ENCODE results near the gene PRKCE. TPM values are rescaled to one million over a fixed set of nuclear protein-coding genes. Genes with fewer than 3 reads are reported as not detected.

PRKCE gene
- total and polyA plus RNA-seq, 7 donors, result 3.0 to 22.8 (median 16.1) TPM

- DNase-seq (no peak), ATAC-seq (no peak)
- TF ChIP-seq CTCF (IDR thresholded peaks at IDR 0.05), result no peak
- peaks cover 14% of the 10 kb centered on the region for H3K4me1 ChIP-seq
- no peaks in the 10 kb centered on the region for H3K36me3 ChIP-seq (ENCODE audit: insufficient read depth in 1 of 2, low read depth in 1 of 2)
- intact Hi-C loops (cut with DNase I), result no loop called here
- 78 to 83% (median 79%) methylated on average over 2 of the region's 2 CpGs for WGBS, 3 donors
- H3K9me3 ChIP-seq, result no peaks in the 10 kb centered on the region
- no peak overlapping the region for H3K27ac ChIP-seq
- no peak overlapping the region for H3K4me3 ChIP-seq
- H3K27me3 ChIP-seq (ENCODE audit: insufficient read depth in 3 of 3, low read length in 2 of 3), result no peaks in the 10 kb centered on the region
Measured at GRCh38 chr2:45612731-45613130, 38.7 kb upstream of the PRKCE start.

- H3K4me1 ChIP-seq, result peaks cover 14% of the 10 kb centered on the region
- no peak overlapping the region for H3K4me3 ChIP-seq
- intact Hi-C loops (cut with DNase I), result no loop called here
- H3K9me3 ChIP-seq, result no peaks in the 10 kb centered on the region
- H3K36me3 ChIP-seq (ENCODE audit: insufficient read depth in 1 of 2, low read depth in 1 of 2), result no peaks in the 10 kb centered on the region
- 34 to 80% (median 57%) methylated on average over 1 of the region's 1 CpG for WGBS, 3 donors
- DNase-seq (no peak), ATAC-seq (no peak)
- no peak overlapping the region for H3K27ac ChIP-seq
- TF ChIP-seq CTCF (IDR thresholded peaks at IDR 0.05), result no peak
- H3K27me3 ChIP-seq (ENCODE audit: insufficient read depth in 3 of 3, low read length in 2 of 3), result no peaks in the 10 kb centered on the region
Measured at GRCh38 chr2:45614330-45614729, 37.1 kb upstream of the PRKCE start.

- no peak for TF ChIP-seq CTCF (IDR thresholded peaks at IDR 0.05)
- intact Hi-C loops (cut with DNase I), result no loop called here
- no peak for DNase-seq
- Histone ChIP-seq H3K9me3 (no peaks in the 10 kb centered on the region), H3K27ac (no peak overlapping the region), H3K27me3 (ENCODE audit: insufficient read depth in 3 of 3, low read length in 2 of 3) (no peaks in the 10 kb centered on the region), H3K4me1 (peaks cover 9% of the 10 kb centered on the region), H3K4me3 (no peak overlapping the region), H3K36me3 (ENCODE audit: insufficient read depth in 1 of 2, low read depth in 1 of 2) (no peaks in the 10 kb centered on the region)
- 68 to 84% (median 74%) methylated on average over 3 of the region's 3 CpGs for WGBS, 3 donors
- ATAC-seq, result no peak
Measured at GRCh38 chr2:45614871-45615415, 36.5 kb upstream of the PRKCE start.

- Histone ChIP-seq H3K27me3 (ENCODE audit: insufficient read depth in 3 of 3, low read length in 2 of 3) (peaks cover 0 to 5% (median 0%) of the 10 kb centered on the region in 3 donors), H3K9me3 (no peaks in the 10 kb centered on the region), H3K36me3 (ENCODE audit: insufficient read depth in 1 of 2, low read depth in 1 of 2) (no peaks in the 10 kb centered on the region), H3K4me3 (no peak overlapping the region), H3K27ac (no peak overlapping the region), H3K4me1 (peaks cover 5% of the 10 kb centered on the region)
- no peak for DNase-seq
- no peak for ATAC-seq
- intact Hi-C loops (cut with DNase I), result no loop called here
- TF ChIP-seq CTCF (IDR thresholded peaks at IDR 0.05), result no peak
- 42 to 45% (median 44%) methylated on average over 4 of the region's 4 CpGs for WGBS, 3 donors
Measured at GRCh38 chr2:45616658-45617411, 34.6 kb upstream of the PRKCE start.

Data from psoas muscle (tissue), 8 donors.